Stomach (tissue), 9 donors: Measurements from ENCODE around the gene PPARA. TPM values are rescaled to one million over a fixed set of nuclear protein-coding genes. Genes with fewer than 3 reads are reported as not detected.

ENCODE experiments used
- DNase-seq, 2 donors: peaks; one replicate each; pipeline versions ENCODE4 v3.0.0 to v3.0.0-alpha.2; 2013 to 2019
- H3K27ac ChIP-seq, 5 donors: fragments of 200-600 bp in 4 of 5; sonication (generic) in 4 of 5; one replicate each; pipeline ENCODE4 v1.5.1; 2013 to 2019; ENCODE audit warnings: mild to moderate bottlenecking in 1 of 5, moderate library complexity in 1 of 5
- H3K27me3 ChIP-seq, 3 donors: fragments of 200-600 bp; sonication (generic); one replicate each; pipeline ENCODE4 v1.5.1; 2017 to 2019; ENCODE audit warnings: mixed run types in 1 of 3
- H3K36me3 ChIP-seq, 4 donors: fragments of 200-600 bp; sonication (generic); 1 replicate in 3 of 4; 2 replicates in 1 of 4; pipeline ENCODE4 v1.5.1; 2016 to 2019
- H3K4me1 ChIP-seq, 4 donors: fragments of 200-600 bp; sonication (generic); one replicate each; pipeline ENCODE4 v1.5.1; 2016 to 2019
- H3K4me3 ChIP-seq, 4 donors: fragments of 200-600 bp; sonication (generic) in 3 of 4; one replicate each; pipeline ENCODE4 v1.5.1; 2016 to 2019; ENCODE audit warnings: mild to moderate bottlenecking in 1 of 4
- H3K9me3 ChIP-seq, 4 donors: fragments of 200-600 bp; sonication (generic); one replicate each; pipeline ENCODE4 v1.5.1; 2016 to 2019
- CTCF ChIP-seq, 7 experiments: fragments of 450-650 bp in 4 of 7; fragments of 200-600 bp in 3 of 7; sonication (generic) in 3 of 7; IDR thresholded peaks; one replicate each; pipeline ENCODE4 v1.5.1; 2016 to 2019; ENCODE audit warnings: antibody characterized with exemption in 7 of 7, control low read depth in 2 of 7, mild to moderate bottlenecking in 1 of 7
- EP300 ChIP-seq: sonication (generic); formaldehyde crosslinking; IDR thresholded peaks from one replicate; pipeline ENCODE4 v1.6.1; 2017; ENCODE audit warnings: antibody characterized with exemption
- POLR2A ChIP-seq, 4 donors: fragments of 450-650 bp; IDR thresholded peaks; one replicate each; pipeline ENCODE4 v1.6.1; 2016; ENCODE audit warnings: antibody characterized with exemption in 4 of 4, control low read depth in 2 of 4, mild to moderate bottlenecking in 1 of 4, moderate library complexity in 1 of 4
- POLR2AphosphoS5 ChIP-seq, 3 donors: sonication (generic); formaldehyde crosslinking; IDR thresholded peaks; one replicate each; pipeline ENCODE4 v1.6.1; 2016; ENCODE audit warnings: antibody characterized with exemption in 3 of 3
- WGBS, 5 donors: extraction: QIAGEN DNeasy Blood & Tissue Kit in 3 of 5; methylation state at CpG; one replicate each; pipeline versions ENCODE4 v1.1.5 to v1.1.7; 2013 to 2018; 5-methylcytosine and 5-hydroxymethylcytosine counted together
- intact Hi-C: fragments of 100-400 bp; cut with DNase I; formaldehyde crosslinking; loops from one replicate; pipeline ENCODE4 v1.15.1; 2023; ENCODE audit warnings: low total_unique reads
- polyA plus RNA-seq, 3 donors: library from polyadenylated mRNA; stranded (reverse); fragments of 200-250 nt; gene quantifications; one replicate each; pipeline ENCODE4 v1.2.3, GENCODE V29; 2013
- total RNA-seq, 5 donors: library from RNA; depleted of rRNA; stranded (reverse); fragments of >200 nt; gene quantifications; one replicate each; pipeline versions ENCODE4 v1.1.0 to v1.2.3, GENCODE V29; 2014 to 2016
- donor health status: healthy with polysubstance abuse.
- donor health status: Bipolar disorder and iron deficiency.
- donor health status: healthy.

PPARA gene
- total and polyA plus RNA-seq, 8 donors: 3.4 to 28.8 (median 11.6) TPM

GRCh38 chr22:46240506-46240905 is 90.2 kb downstream of the PPARA start:
- 83 to 89% (median 83%) methylated on average over 6 of the region's 6 CpGs for WGBS, 5 donors
- Histone ChIP-seq H3K4me3 (no peak overlapping the region), H3K36me3 (peaks cover 8 to 75% (median 69%) of the 10 kb centered on the region in 4 donors), H3K27ac (no peak overlapping the region), H3K9me3 (no peaks in the 10 kb centered on the region), H3K4me1 (peaks cover 0 to 17% (median 9%) of the 10 kb centered on the region in 4 donors), H3K27me3 (no peaks in the 10 kb centered on the region)
- TF ChIP-seq POLR2A (IDR thresholded peaks at IDR 0.05) (no peak), EP300 (no peak), POLR2AphosphoS5 (IDR thresholded peaks at IDR 0.05) (no peak), CTCF (IDR thresholded peaks at IDR 0.05) (no peak)
- intact Hi-C loops: no loop called here
- no peak for DNase-seq

GRCh38 chr22:46240907-46241306 is 90.6 kb downstream of the PPARA start:
- no peak for DNase-seq

GRCh38 chr22:46241396-46242007 is 91.2 kb downstream of the PPARA start:
- Histone ChIP-seq H3K27ac (no peak overlapping the region), H3K4me1 (peaks cover 0 to 23% (median 10%) of the 10 kb centered on the region in 4 donors), H3K27me3 (no peaks in the 10 kb centered on the region), H3K4me3 (no peak overlapping the region), H3K36me3 (peaks cover 6 to 67% (median 60%) of the 10 kb centered on the region in 4 donors), H3K9me3 (no peaks in the 10 kb centered on the region)
- no peak for DNase-seq
- TF ChIP-seq POLR2AphosphoS5 (IDR thresholded peaks at IDR 0.05) (no peak), CTCF (IDR thresholded peaks at IDR 0.05) (no peak), POLR2A (IDR thresholded peaks at IDR 0.05) (no peak), EP300 (no peak)
- intact Hi-C loops: no loop called here
- 35 to 55% (median 54%) methylated on average over 5 of the region's 5 CpGs for WGBS, 5 donors

More at GRCh38 chr22:46240907-46241306, 90.6 kb downstream of the PPARA start:
- no peaks in the 10 kb centered on the region for H3K9me3 ChIP-seq
- no peak overlapping the region for H3K4me3 ChIP-seq
- intact Hi-C loops: no loop called here
- no peaks in the 10 kb centered on the region for H3K27me3 ChIP-seq
- H3K4me1 ChIP-seq: peaks cover 0 to 18% (median 10%) of the 10 kb centered on the region in 4 donors
- H3K36me3 ChIP-seq: peaks cover 6 to 72% (median 65%) of the 10 kb centered on the region in 4 donors
- H3K27ac ChIP-seq: no peak overlapping the region
- TF ChIP-seq CTCF (IDR thresholded peaks at IDR 0.05) (no peak), POLR2AphosphoS5 (IDR thresholded peaks at IDR 0.05) (no peak), EP300 (no peak), POLR2A (IDR thresholded peaks at IDR 0.05) (no peak)
- 74 to 87% (median 78%) methylated on average over 7 of the region's 7 CpGs for WGBS, 5 donors

- WGBS, 5 donors: 84 to 96% (median 94%) methylated on average over 10 of the region's 10 CpGs
Measured at GRCh38 chr22:46242076-46242475, 91.8 kb downstream of the PPARA start.

More at GRCh38 chr22:46242076-46242475, 91.8 kb downstream of the PPARA start:
- intact Hi-C loops: no loop called here
- Histone ChIP-seq H3K4me1 (peaks cover 0 to 23% (median 10%) of the 10 kb centered on the region in 4 donors), H3K27me3 (no peaks in the 10 kb centered on the region), H3K9me3 (no peaks in the 10 kb centered on the region), H3K4me3 (no peak overlapping the region), H3K36me3 (peaks cover 6 to 67% (median 58%) of the 10 kb centered on the region in 4 donors), H3K27ac (no peak overlapping the region)
- no peak for TF ChIP-seq CTCF (IDR thresholded peaks at IDR 0.05)
- no peak for TF ChIP-seq EP300
- no peak for TF ChIP-seq POLR2AphosphoS5 (IDR thresholded peaks at IDR 0.05)
- TF ChIP-seq POLR2A (IDR thresholded peaks at IDR 0.05): no peak
- no peak for DNase-seq
